Measurements from ENCODE around the gene AMFR. TPM values are rescaled to one million over a fixed set of nuclear protein-coding genes. Genes with fewer than 3 reads are reported as not detected.

AMFR gene
- total and polyA plus RNA-seq, 4 donors: 39.5 to 86.1 (median 61.2) TPM

DNA sequence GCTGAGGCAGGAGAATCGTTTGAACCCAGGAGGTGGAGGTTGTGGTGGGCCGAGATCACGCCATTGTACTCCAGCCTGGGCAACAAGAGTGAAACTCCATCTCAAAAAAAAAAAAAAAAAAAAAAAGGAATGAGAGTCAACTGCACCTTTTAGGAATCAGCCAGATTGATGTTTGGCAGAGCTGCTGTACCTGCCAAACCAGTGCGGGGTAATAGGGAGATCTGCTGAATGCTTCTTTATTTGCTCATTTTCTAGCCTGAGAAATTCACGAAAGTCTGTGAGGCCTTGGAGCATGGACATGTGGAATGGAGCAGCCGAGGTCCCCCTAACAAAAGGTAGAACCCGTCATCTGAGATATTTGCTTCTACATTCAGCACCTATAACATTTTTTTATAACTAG is 44.4 kb upstream of the AMFR start:
- DNase-seq (no peak), ATAC-seq (ENCODE audit: insufficient read depth, low FRiP score) (no peak)
- TF ChIP-seq, protein P1, sequence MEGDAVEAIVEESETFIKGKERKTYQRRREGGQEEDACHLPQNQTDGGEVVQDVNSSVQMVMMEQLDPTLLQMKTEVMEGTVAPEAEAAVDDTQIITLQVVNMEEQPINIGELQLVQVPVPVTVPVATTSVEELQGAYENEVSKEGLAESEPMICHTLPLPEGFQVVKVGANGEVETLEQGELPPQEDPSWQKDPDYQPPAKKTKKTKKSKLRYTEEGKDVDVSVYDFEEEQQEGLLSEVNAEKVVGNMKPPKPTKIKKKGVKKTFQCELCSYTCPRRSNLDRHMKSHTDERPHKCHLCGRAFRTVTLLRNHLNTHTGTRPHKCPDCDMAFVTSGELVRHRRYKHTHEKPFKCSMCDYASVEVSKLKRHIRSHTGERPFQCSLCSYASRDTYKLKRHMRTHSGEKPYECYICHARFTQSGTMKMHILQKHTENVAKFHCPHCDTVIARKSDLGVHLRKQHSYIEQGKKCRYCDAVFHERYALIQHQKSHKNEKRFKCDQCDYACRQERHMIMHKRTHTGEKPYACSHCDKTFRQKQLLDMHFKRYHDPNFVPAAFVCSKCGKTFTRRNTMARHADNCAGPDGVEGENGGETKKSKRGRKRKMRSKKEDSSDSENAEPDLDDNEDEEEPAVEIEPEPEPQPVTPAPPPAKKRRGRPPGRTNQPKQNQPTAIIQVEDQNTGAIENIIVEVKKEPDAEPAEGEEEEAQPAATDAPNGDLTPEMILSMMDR (IDR thresholded peaks at IDR 0.05; ENCODE audit: control extremely low read depth, extremely low read depth): no peak
- Histone ChIP-seq H3K4me1 (ENCODE audit: control insufficient read depth in 5 of 5, insufficient read depth in 5 of 5, low read length in 5 of 5) (no peaks in the 10 kb centered on the region), H3K27ac (ENCODE audit: low read depth in 1 of 2, low read length in 1 of 2) (no peak overlapping the region), H3K9ac (ENCODE audit: insufficient read depth in 1 of 2, low read length in 2 of 2) (no peak overlapping the region), H3K27me3 (ENCODE audit: control insufficient read depth in 3 of 3, insufficient read depth in 3 of 3, low read length in 2 of 3) (no peaks in the 10 kb centered on the region), H3K9me3 (ENCODE audit: control insufficient read depth in 4 of 4, insufficient read depth in 3 of 4, low read length in 3 of 4) (no peaks in the 10 kb centered on the region), H3K36me3 (ENCODE audit: control insufficient read depth in 4 of 4, insufficient read depth in 4 of 4, low read length in 4 of 4) (peaks cover 29 to 64% (median 39%) of the 10 kb centered on the region in 4 donors), H3K4me3 (no peak overlapping the region)
- 96% methylated on average over 7 of the region's 7 CpGs for WGBS, 2 donors

- Histone ChIP-seq H3K9ac (ENCODE audit: insufficient read depth in 1 of 2, low read length in 2 of 2) (no peak overlapping the region), H3K9me3 (ENCODE audit: control insufficient read depth in 4 of 4, insufficient read depth in 3 of 4, low read length in 3 of 4) (no peaks in the 10 kb centered on the region), H3K27me3 (ENCODE audit: control insufficient read depth in 3 of 3, insufficient read depth in 3 of 3, low read length in 2 of 3) (no peaks in the 10 kb centered on the region), H3K36me3 (ENCODE audit: control insufficient read depth in 4 of 4, insufficient read depth in 4 of 4, low read length in 4 of 4) (peaks cover 28 to 69% (median 42%) of the 10 kb centered on the region in 4 donors), H3K4me1 (ENCODE audit: control insufficient read depth in 5 of 5, insufficient read depth in 5 of 5, low read length in 5 of 5) (no peaks in the 10 kb centered on the region), H3K4me3 (no peak overlapping the region), H3K27ac (ENCODE audit: low read depth in 1 of 2, low read length in 1 of 2) (no peak overlapping the region)
- TF ChIP-seq, protein P1 (IDR thresholded peaks at IDR 0.05; ENCODE audit: control extremely low read depth, extremely low read depth): no peak
- DNase-seq (no peak), ATAC-seq (ENCODE audit: insufficient read depth, low FRiP score) (no peak)
Measured at GRCh38 chr16:56468800-56469199, 43.5 kb upstream of the AMFR start.

DNA sequence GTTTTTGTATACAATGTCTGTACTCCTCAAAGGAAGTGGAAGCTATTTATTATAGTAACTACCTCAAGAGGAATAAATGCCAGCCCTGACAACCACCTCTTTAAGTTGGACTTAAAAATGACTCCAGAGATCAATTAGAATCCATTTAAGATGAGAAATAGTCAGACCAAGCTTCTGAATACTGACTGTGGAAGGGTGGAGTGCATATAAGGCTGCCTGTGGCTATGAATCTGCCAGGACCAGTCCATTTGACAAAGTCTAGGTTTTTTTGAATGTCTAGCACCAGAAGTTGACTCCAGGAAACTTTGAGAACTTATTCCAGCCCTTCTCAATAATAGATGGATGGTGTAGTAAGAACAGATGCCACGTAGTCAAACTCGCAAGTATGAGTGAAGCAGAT is 41.0 kb upstream of the AMFR start:
- Histone ChIP-seq H3K27ac (ENCODE audit: low read depth in 1 of 2, low read length in 1 of 2) (no peak overlapping the region), H3K4me3 (no peak overlapping the region), H3K9me3 (ENCODE audit: control insufficient read depth in 4 of 4, insufficient read depth in 3 of 4, low read length in 3 of 4) (no peaks in the 10 kb centered on the region), H3K9ac (ENCODE audit: insufficient read depth in 1 of 2, low read length in 2 of 2) (no peak overlapping the region), H3K27me3 (ENCODE audit: control insufficient read depth in 3 of 3, insufficient read depth in 3 of 3, low read length in 2 of 3) (no peaks in the 10 kb centered on the region), H3K4me1 (ENCODE audit: control insufficient read depth in 5 of 5, insufficient read depth in 5 of 5, low read length in 5 of 5) (peaks cover 0 to 4% (median 0%) of the 10 kb centered on the region in 5 donors), H3K36me3 (ENCODE audit: control insufficient read depth in 4 of 4, insufficient read depth in 4 of 4, low read length in 4 of 4) (peaks cover 23 to 61% (median 43%) of the 10 kb centered on the region in 4 donors)
- WGBS, 2 donors: 94 to 95% methylated on average over 2 of the region's 2 CpGs
- TF ChIP-seq, protein P1 (IDR thresholded peaks at IDR 0.05; ENCODE audit: control extremely low read depth, extremely low read depth): no peak
- ATAC-seq (ENCODE audit: insufficient read depth, low FRiP score) (no peak), DNase-seq (no peak)

GRCh38 chr16:56463153-56463552 is 37.8 kb upstream of the AMFR start:
- Histone ChIP-seq H3K9me3 (ENCODE audit: control insufficient read depth in 4 of 4, insufficient read depth in 3 of 4, low read length in 3 of 4) (no peaks in the 10 kb centered on the region), H3K4me1 (ENCODE audit: control insufficient read depth in 5 of 5, insufficient read depth in 5 of 5, low read length in 5 of 5) (peaks cover 0 to 4% (median 0%) of the 10 kb centered on the region in 5 donors), H3K9ac (ENCODE audit: insufficient read depth in 1 of 2, low read length in 2 of 2) (no peak overlapping the region), H3K27me3 (ENCODE audit: control insufficient read depth in 3 of 3, insufficient read depth in 3 of 3, low read length in 2 of 3) (no peaks in the 10 kb centered on the region), H3K4me3 (no peak overlapping the region), H3K36me3 (ENCODE audit: control insufficient read depth in 4 of 4, insufficient read depth in 4 of 4, low read length in 4 of 4) (peaks cover 14 to 43% (median 35%) of the 10 kb centered on the region in 4 donors), H3K27ac (ENCODE audit: low read depth in 1 of 2, low read length in 1 of 2) (no peak overlapping the region)
- ATAC-seq (ENCODE audit: insufficient read depth, low FRiP score): no peak
- 94 to 98% methylated on average over 6 of the region's 6 CpGs for WGBS, 2 donors
- DNase-seq: no peak
- TF ChIP-seq, protein P1 (IDR thresholded peaks at IDR 0.05; ENCODE audit: control extremely low read depth, extremely low read depth): no peak

Data from lung (tissue), 12 donors.